SK-N-MC (cell line): ENCODE results near the gene DAAM2.

Experiments used
- DNase-seq: peaks from one replicate; pipeline ENCODE4 v3.0.0-alpha.2; 2011; ENCODE audit warnings: low read depth, low spot score
- H3K27ac ChIP-seq: fragments of 200-600 bp; sonication (generic); 2 replicates; pipeline ENCODE4 v1.5.1; 2016; ENCODE audit warnings: mixed run types
- H3K36me3 ChIP-seq: fragments of 200-600 bp; sonication (generic); 2 replicates; pipeline ENCODE4 v1.6.1; 2017; ENCODE audit warnings: antibody characterized with exemption, low read length, mixed read lengths; ENCODE audit not compliant: insufficient read depth
- H3K4me3 ChIP-seq: fragments of 200-600 bp; sonication (generic); 2 replicates; pipeline ENCODE4 v1.5.1; 2016
- H3K9ac ChIP-seq: fragments of 200-600 bp; sonication (generic); 2 replicates; pipeline ENCODE4 v1.8.0; 2017; ENCODE audit warnings: mixed run types, mixed read lengths; ENCODE audit not compliant: insufficient read length
- H3K9me3 ChIP-seq: fragments of 200-600 bp; sonication (generic); 2 replicates; pipeline ENCODE4 v1.6.1; 2017; ENCODE audit warnings: low read depth, mild to moderate bottlenecking, antibody characterized with exemption, low read length, moderate library complexity, mixed read lengths
- EZH2 ChIP-seq: fragments of 200-600 bp; sonication (generic); IDR thresholded peaks from one replicate; pipeline ENCODE4 v1.6.1; 2017; ENCODE audit warnings: antibody characterized with exemption
- FOXP2 ChIP-seq: optimal IDR thresholded peaks from 2 replicates; pipeline ENCODE3; 2011; ENCODE audit warnings: mild to moderate bottlenecking, moderate library complexity; ENCODE audit not compliant: insufficient read depth; ENCODE audit errors: extremely low read length, control extremely low read depth
- POLR2AphosphoS5 ChIP-seq: IDR thresholded peaks from 2 replicates; pipeline ENCODE4 v1.6.1; 2012; ENCODE audit warnings: mild to moderate bottlenecking, low read depth, low read length, borderline replicate concordance

Gene DAAM2

GRCh38 chr6:39922821-39923220 is 130.6 kb downstream of the DAAM2 start:
- H3K27ac ChIP-seq, result no peak overlapping the region
- TF ChIP-seq EZH2 (no peak), POLR2AphosphoS5 (no peak), FOXP2 (no peak)
- H3K36me3 ChIP-seq, result no peaks in the 10 kb centered on the region; the same call in 1 of the 2 replicates
- no peak overlapping the region for H3K4me3 ChIP-seq
- no peak for DNase-seq
- H3K9ac ChIP-seq, result no peak overlapping the region
- H3K9me3 ChIP-seq, result no peaks in the 10 kb centered on the region

- H3K27ac ChIP-seq, result no peak overlapping the region
- no peaks in the 10 kb centered on the region for H3K9me3 ChIP-seq
- H3K4me3 ChIP-seq, result no peak overlapping the region
- H3K36me3 ChIP-seq, result no peaks in the 10 kb centered on the region; the same call in 1 of the 2 replicates
- H3K9ac ChIP-seq, result no peak overlapping the region
- TF ChIP-seq POLR2AphosphoS5 (no peak), FOXP2 (no peak), EZH2 (no peak)
- no peak for DNase-seq
These were observed 131.2 kb downstream of the DAAM2 start for GRCh38 chr6:39923394-39923793.

GRCh38 chr6:39923861-39924260 is 131.7 kb downstream of the DAAM2 start:
- Histone ChIP-seq H3K27ac (no peak overlapping the region), H3K36me3 (no peaks in the 10 kb centered on the region; the same call in 1 of the 2 replicates)
- TF ChIP-seq FOXP2 (no peak), EZH2 (no peak)

GRCh38 chr6:39924283-39924682 is 132.1 kb downstream of the DAAM2 start:
- TF ChIP-seq POLR2AphosphoS5, result no peak
- no peak for TF ChIP-seq EZH2
- no peak for TF ChIP-seq FOXP2
- Histone ChIP-seq H3K4me3 (no peak overlapping the region), H3K27ac (no peak overlapping the region), H3K36me3 (no peaks in the 10 kb centered on the region; the same call in 1 of the 2 replicates), H3K9me3 (no peaks in the 10 kb centered on the region), H3K9ac (no peak overlapping the region)
- DNase-seq, result no peak

More at GRCh38 chr6:39923861-39924260, 131.7 kb downstream of the DAAM2 start:
- DNase-seq, result no peak
- H3K9ac ChIP-seq, result no peak overlapping the region
- H3K4me3 ChIP-seq, result no peak overlapping the region
- H3K9me3 ChIP-seq, result no peaks in the 10 kb centered on the region

GRCh38 chr6:39925191-39925930 is 133.2 kb downstream of the DAAM2 start:
- Histone ChIP-seq H3K36me3 (no peaks in the 10 kb centered on the region; the same call in 1 of the 2 replicates), H3K9ac (no peak overlapping the region), H3K27ac (no peak overlapping the region), H3K4me3 (no peak overlapping the region), H3K9me3 (no peaks in the 10 kb centered on the region)
- TF ChIP-seq POLR2AphosphoS5 (no peak), EZH2 (no peak), FOXP2 (no peak)
- no peak for DNase-seq

- no peak for TF ChIP-seq FOXP2
- no peak for TF ChIP-seq POLR2AphosphoS5
- TF ChIP-seq EZH2, result no peak
- Histone ChIP-seq H3K9me3 (no peaks in the 10 kb centered on the region), H3K36me3 (no peaks in the 10 kb centered on the region; the same call in 1 of the 2 replicates), H3K4me3 (no peak overlapping the region), H3K9ac (no peak overlapping the region), H3K27ac (no peak overlapping the region)
- DNase-seq, result no peak
These were observed 133.7 kb downstream of the DAAM2 start for GRCh38 chr6:39925931-39926290.

- no peak overlapping the region for H3K9ac ChIP-seq
- no peaks in the 10 kb centered on the region; the same call in 1 of the 2 replicates for H3K36me3 ChIP-seq
- H3K4me3 ChIP-seq, result no peak overlapping the region
- H3K27ac ChIP-seq, result no peak overlapping the region
- H3K9me3 ChIP-seq, result no peaks in the 10 kb centered on the region
- TF ChIP-seq FOXP2 (no peak), EZH2 (no peak), POLR2AphosphoS5 (no peak)
- no peak for DNase-seq
These were observed 134.5 kb downstream of the DAAM2 start for GRCh38 chr6:39926668-39927067.

- H3K36me3 ChIP-seq, result no peaks in the 10 kb centered on the region; the same call in 1 of the 2 replicates
- H3K4me3 ChIP-seq, result no peak overlapping the region
- no peak overlapping the region for H3K9ac ChIP-seq
- H3K9me3 ChIP-seq, result no peaks in the 10 kb centered on the region
- TF ChIP-seq POLR2AphosphoS5 (no peak), FOXP2 (no peak), EZH2 (no peak)
- no peak for DNase-seq
- no peak overlapping the region for H3K27ac ChIP-seq
These were observed 135.0 kb downstream of the DAAM2 start for GRCh38 chr6:39927159-39927558.
